Measurements from ENCODE around the gene TMEM17. TPM values are rescaled to one million over a fixed set of nuclear protein-coding genes. Genes with fewer than 3 reads are reported as not detected.
"Not testable (repeated sequence)": the region's sequence is repeated elsewhere in the genome, so short reads cannot be mapped to it uniquely, and the experiment has no call there.

The TMEM17 gene
- total RNA-seq, 2 donors from 2014 or later = 0.90 to 1.2 TPM

GRCh38 chr2:62524293-62524941, 18.4 kb upstream of the TMEM17 start:
- Histone ChIP-seq H3K27me3 (no peaks in the 10 kb centered on the region), H3K9me3 (no peaks in the 10 kb centered on the region), H3K27ac (no peak overlapping the region), H3K4me3 (no peak overlapping the region), H3K36me3 (no peaks in the 10 kb centered on the region), H3K4me1 (no peaks in the 10 kb centered on the region)
- TF ChIP-seq CTCF (IDR thresholded peaks at IDR 0.05) = no peak
- no peak for DNase-seq (ENCODE audit: low spot score)

- H3K4me1 ChIP-seq; H3K9me3 ChIP-seq; H3K27me3 ChIP-seq; H3K4me3 ChIP-seq; H3K36me3 ChIP-seq; DNase-seq (ENCODE audit: low spot score); H3K27ac ChIP-seq: not testable (repeated sequence)
Observed at GRCh38 chr2:62521061-62521460, 15.1 kb upstream of the TMEM17 start.

- H3K9me3 ChIP-seq = no peaks in the 10 kb centered on the region
- TF ChIP-seq CTCF (IDR thresholded peaks at IDR 0.05) = no peak
- no peaks in the 10 kb centered on the region for H3K4me1 ChIP-seq
- no peak overlapping the region for H3K4me3 ChIP-seq
- no peaks in the 10 kb centered on the region for H3K27me3 ChIP-seq
- no peaks in the 10 kb centered on the region for H3K36me3 ChIP-seq
- H3K27ac ChIP-seq = no peak overlapping the region
- no peak for DNase-seq (ENCODE audit: low spot score)
Observed at GRCh38 chr2:62512384-62512783, 6.4 kb upstream of the TMEM17 start.

GRCh38 chr2:62511636-62512035, 5.6 kb upstream of the TMEM17 start:
- Histone ChIP-seq H3K27ac (no peak overlapping the region), H3K27me3 (no peaks in the 10 kb centered on the region), H3K9me3 (no peaks in the 10 kb centered on the region), H3K36me3 (no peaks in the 10 kb centered on the region), H3K4me3 (no peak overlapping the region), H3K4me1 (peaks cover 0 to 3% of the 10 kb centered on the region in 2 donors)
- no peak for DNase-seq (ENCODE audit: low spot score)
- no peak for TF ChIP-seq CTCF (IDR thresholded peaks at IDR 0.05)

- peak overlapping the region; percentile 89 to 94 for H3K27ac ChIP-seq
- H3K4me3 ChIP-seq = peak overlapping the region; percentile 66 to 70
- no peaks in the 10 kb centered on the region for H3K27me3 ChIP-seq
- H3K4me1 ChIP-seq = peaks cover 0 to 11% of the 10 kb centered on the region in 2 donors
- no peaks in the 10 kb centered on the region for H3K36me3 ChIP-seq
- no peaks in the 10 kb centered on the region for H3K9me3 ChIP-seq
- TF ChIP-seq CTCF (IDR thresholded peaks at IDR 0.05) = no peak
- DNase-seq (ENCODE audit: low spot score) = no peak
Observed at GRCh38 chr2:62506421-62506750, 391 bp upstream of the TMEM17 start.

GRCh38 chr2:62505109-62505749, 766 bp downstream of the TMEM17 start:
- Histone ChIP-seq H3K9me3 (no peaks in the 10 kb centered on the region), H3K27me3 (no peaks in the 10 kb centered on the region), H3K4me1 (peaks cover 0 to 11% of the 10 kb centered on the region in 2 donors), H3K27ac (peak overlapping the region; percentile 89 to 94), H3K4me3 (peak overlapping the region; percentile 66 to 70), H3K36me3 (no peaks in the 10 kb centered on the region)
- no peak for DNase-seq (ENCODE audit: low spot score)
- no peak for TF ChIP-seq CTCF (IDR thresholded peaks at IDR 0.05)

All from right atrium auricular region (tissue), 2 donors.